Lung (tissue), 12 donors: ENCODE measurements around the gene TRUB1. TPM values are rescaled to one million over a fixed set of nuclear protein-coding genes. Genes with fewer than 3 reads are reported as not detected.

ENCODE experiments used
- ATAC-seq: fragments of 200-7000 bp; cut with Tn5 transposase; one replicate; pipeline ENCODE4 v1.9.1; 2020; ENCODE audit warnings: moderate number of reproducible peaks; ENCODE audit not compliant: insufficient read depth, low FRiP score
- DNase-seq, 3 donors: peaks; one replicate each; pipeline ENCODE4 v3.0.0-alpha.2; 2013 to 2017
- H3K27ac ChIP-seq, 2 donors: one replicate each; pipeline ENCODE4 v1.5.1; 2013; ENCODE audit warnings: mild to moderate bottlenecking in 2 of 2, moderate library complexity in 2 of 2, control low read depth in 1 of 2, inconsistent platforms in 1 of 2, low read depth in 1 of 2, low read length in 1 of 2
- H3K27me3 ChIP-seq, 3 donors: one replicate each; pipeline ENCODE4 v1.5.1; 2013; ENCODE audit warnings: low read length in 2 of 3; ENCODE audit not compliant: control insufficient read depth in 3 of 3, insufficient read depth in 3 of 3
- H3K36me3 ChIP-seq, 4 donors: one replicate each; pipeline ENCODE4 v1.5.1; 2013; ENCODE audit warnings: low read length in 4 of 4, mild to moderate bottlenecking in 1 of 4, moderate library complexity in 1 of 4; ENCODE audit not compliant: control insufficient read depth in 4 of 4, insufficient read depth in 4 of 4
- H3K4me1 ChIP-seq, 5 donors: one replicate each; pipeline ENCODE4 v1.5.1; 2013; ENCODE audit warnings: low read length in 5 of 5, mild to moderate bottlenecking in 2 of 5, moderate library complexity in 1 of 5; ENCODE audit not compliant: control insufficient read depth in 5 of 5, insufficient read depth in 5 of 5
- H3K4me3 ChIP-seq: one replicate; pipeline ENCODE4 v1.5.1; 2013; ENCODE audit warnings: mild to moderate bottlenecking, control low read depth, moderate library complexity
- H3K9ac ChIP-seq, 2 donors: one replicate each; pipeline ENCODE4 v1.5.1; 2013; ENCODE audit warnings: low read length in 2 of 2, control low read depth in 1 of 2; ENCODE audit not compliant: insufficient read depth in 1 of 2
- H3K9me3 ChIP-seq, 4 donors: one replicate each; pipeline ENCODE4 v1.5.1; 2013; ENCODE audit warnings: low read length in 3 of 4, mild to moderate bottlenecking in 1 of 4, moderate library complexity in 1 of 4; ENCODE audit not compliant: control insufficient read depth in 4 of 4, insufficient read depth in 3 of 4
- WGBS, 2 donors: extraction: QIAGEN DNeasy Blood & Tissue Kit; methylation state at CpG; one replicate each; pipeline ENCODE4 v1.1.7; 2013; 5-methylcytosine and 5-hydroxymethylcytosine counted together
- polyA plus RNA-seq, 2 donors: library from polyadenylated mRNA; stranded (reverse); fragments of 200-250 nt; gene quantifications; one replicate each; pipeline ENCODE4 v1.2.1, GENCODE V29; 2013
- total RNA-seq, 2 donors: library from RNA; depleted of rRNA in 1 of 2; stranded (reverse); fragments of >200 nt in 1 of 2; gene quantifications; one replicate each; pipeline ENCODE4 v1.2.1, GENCODE V29; 2014 to 2021
- TF ChIP-seq, protein P1 (sequence below): IDR thresholded peaks from 2 replicates; pipeline ENCODE4 v1.5.1; 2012; ENCODE audit warnings: mild to moderate bottlenecking; ENCODE audit errors: control extremely low read depth, extremely low read depth
- donor health status: control.
- donor health status: control.
- donor health status: Bipolar disorder and iron deficiency.
- donor health status: healthy.
- donor health status: DM: yes; HTN: yes; CAD: no.

TRUB1 gene
- total and polyA plus RNA-seq, 4 donors, result 4.9 to 27.0 (median 10.7) TPM

- no peaks in the 10 kb centered on the region for H3K36me3 ChIP-seq
- no peak for DNase-seq
- ATAC-seq, result no peak
- no peaks in the 10 kb centered on the region for H3K9me3 ChIP-seq
- TF ChIP-seq, protein P1, sequence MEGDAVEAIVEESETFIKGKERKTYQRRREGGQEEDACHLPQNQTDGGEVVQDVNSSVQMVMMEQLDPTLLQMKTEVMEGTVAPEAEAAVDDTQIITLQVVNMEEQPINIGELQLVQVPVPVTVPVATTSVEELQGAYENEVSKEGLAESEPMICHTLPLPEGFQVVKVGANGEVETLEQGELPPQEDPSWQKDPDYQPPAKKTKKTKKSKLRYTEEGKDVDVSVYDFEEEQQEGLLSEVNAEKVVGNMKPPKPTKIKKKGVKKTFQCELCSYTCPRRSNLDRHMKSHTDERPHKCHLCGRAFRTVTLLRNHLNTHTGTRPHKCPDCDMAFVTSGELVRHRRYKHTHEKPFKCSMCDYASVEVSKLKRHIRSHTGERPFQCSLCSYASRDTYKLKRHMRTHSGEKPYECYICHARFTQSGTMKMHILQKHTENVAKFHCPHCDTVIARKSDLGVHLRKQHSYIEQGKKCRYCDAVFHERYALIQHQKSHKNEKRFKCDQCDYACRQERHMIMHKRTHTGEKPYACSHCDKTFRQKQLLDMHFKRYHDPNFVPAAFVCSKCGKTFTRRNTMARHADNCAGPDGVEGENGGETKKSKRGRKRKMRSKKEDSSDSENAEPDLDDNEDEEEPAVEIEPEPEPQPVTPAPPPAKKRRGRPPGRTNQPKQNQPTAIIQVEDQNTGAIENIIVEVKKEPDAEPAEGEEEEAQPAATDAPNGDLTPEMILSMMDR, result no peak
- H3K9ac ChIP-seq, result no peak overlapping the region
- H3K4me1 ChIP-seq, result no peaks in the 10 kb centered on the region
- H3K4me3 ChIP-seq, result no peak overlapping the region
- no peak overlapping the region for H3K27ac ChIP-seq
- no peaks in the 10 kb centered on the region for H3K27me3 ChIP-seq
Measured at GRCh38 chr10:114905450-114905849, 32.5 kb upstream of the TRUB1 start.

GRCh38 chr10:114906981-114907380 lies 31.0 kb upstream of the TRUB1 start:
- Histone ChIP-seq H3K9me3 (no peaks in the 10 kb centered on the region), H3K36me3 (no peaks in the 10 kb centered on the region), H3K27me3 (no peaks in the 10 kb centered on the region), H3K9ac (no peak overlapping the region), H3K27ac (no peak overlapping the region), H3K4me3 (no peak overlapping the region), H3K4me1 (no peaks in the 10 kb centered on the region)
- TF ChIP-seq, protein P1, result no peak
- ATAC-seq, result no peak
- DNase-seq, result no peak
- WGBS, 2 donors, result 82 to 87% methylated on average over 3 of the region's 3 CpGs

DNA sequence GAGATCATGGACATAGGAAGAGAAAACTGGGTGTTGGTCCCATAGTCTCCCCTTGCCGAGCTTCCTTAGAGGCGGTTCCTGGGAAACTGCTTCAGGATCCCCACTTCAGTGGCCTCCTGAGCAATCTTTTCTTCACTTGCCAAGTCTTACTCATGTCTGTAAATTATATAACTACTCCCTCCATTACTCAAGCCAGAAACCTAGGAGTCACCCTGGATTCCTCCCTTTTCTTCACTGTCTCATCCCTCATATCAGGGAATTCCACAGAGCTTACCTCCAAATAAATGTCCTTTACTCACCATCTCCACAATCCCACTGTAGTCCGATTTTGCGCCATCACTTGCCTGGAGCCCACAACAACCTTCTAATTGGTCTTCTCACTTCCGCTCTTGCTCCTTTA lies 29.1 kb upstream of the TRUB1 start:
- Histone ChIP-seq H3K4me1 (no peaks in the 10 kb centered on the region), H3K9me3 (no peaks in the 10 kb centered on the region), H3K27ac (no peak overlapping the region), H3K36me3 (no peaks in the 10 kb centered on the region), H3K27me3 (no peaks in the 10 kb centered on the region), H3K4me3 (no peak overlapping the region), H3K9ac (no peak overlapping the region)
- DNase-seq, result no peak
- WGBS, 2 donors, result 93 to 97% methylated on average over 5 of the region's 5 CpGs
- ATAC-seq, result no peak
- TF ChIP-seq, protein P1, result no peak

DNA sequence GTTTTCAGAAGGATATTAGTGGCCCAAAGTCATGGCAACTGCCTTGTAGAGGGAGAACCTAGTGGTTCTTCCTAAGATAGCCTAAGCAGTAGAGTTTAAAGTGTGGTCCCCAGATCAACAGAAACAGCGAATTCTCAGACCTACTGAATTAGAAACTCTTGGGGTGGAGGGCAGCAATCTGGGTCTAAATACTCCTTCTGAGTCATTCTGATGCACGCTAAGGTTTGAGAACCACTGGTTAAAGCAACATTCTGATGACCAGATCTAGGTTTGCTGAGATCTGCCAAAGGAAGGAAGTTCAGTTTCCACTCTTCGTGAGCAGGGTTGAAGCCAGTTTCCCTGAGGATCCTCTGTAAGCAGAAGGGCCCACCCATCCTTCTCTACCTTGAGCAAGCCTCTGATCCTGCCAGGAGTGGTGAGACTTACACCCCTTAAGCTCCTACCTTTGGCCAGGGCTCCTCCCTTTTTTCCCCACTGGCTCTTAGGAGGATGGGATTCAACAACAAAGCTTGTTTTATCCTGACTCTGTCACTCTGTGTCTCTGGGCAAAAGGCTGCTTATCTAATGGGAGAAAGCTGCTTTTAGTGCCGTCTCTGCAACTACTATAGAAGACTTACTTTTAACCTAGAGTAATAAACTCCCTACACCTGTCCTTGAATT lies 26.8 kb upstream of the TRUB1 start:
- no peak overlapping the region for H3K9ac ChIP-seq
- H3K9me3 ChIP-seq, result no peaks in the 10 kb centered on the region
- 74% methylated on average over 4 of the region's 4 CpGs for WGBS, 2 donors
- no peak for DNase-seq
- no peaks in the 10 kb centered on the region for H3K4me1 ChIP-seq
- no peaks in the 10 kb centered on the region for H3K36me3 ChIP-seq
- TF ChIP-seq, protein P1, result no peak
- ATAC-seq, result no peak
- no peak overlapping the region for H3K4me3 ChIP-seq
- H3K27me3 ChIP-seq, result no peaks in the 10 kb centered on the region
- no peak overlapping the region for H3K27ac ChIP-seq
